ENCODE results near the gene PLA2G4B.

- TF ChIP-seq POLR2A (IDR thresholded peaks at IDR 0.05; ENCODE audit: control extremely low read depth in 1 of 2, low read depth in 2 of 2, low read length in 2 of 2) (no peak; a peak in 1 of 3 replicates), CBX5 (IDR thresholded peaks at IDR 0.05; ENCODE audit: low read depth, low read length) (no peak), TBP (IDR thresholded peaks at IDR 0.05; ENCODE audit: low read depth, low read length) (no peak), EZH2 (IDR thresholded peaks at IDR 0.05; ENCODE audit: low read depth, low read length, severe bottlenecking) (no peak), POLR2AphosphoS5 (IDR thresholded peaks at IDR 0.05; ENCODE audit: low read depth, low read length) (no peak), CTCF (IDR thresholded peaks at IDR 0.05; ENCODE audit: control extremely low read depth in 1 of 3, insufficient read depth in 1 of 3, low read depth in 1 of 3, low read length in 3 of 3) (no peak), MAX (IDR thresholded peaks at IDR 0.05) (no peak), SP1 (IDR thresholded peaks at IDR 0.05; ENCODE audit: low read depth, low read length) (no peak), RBBP5 (IDR thresholded peaks at IDR 0.05; ENCODE audit: borderline replicate concordance, low read depth, low read length) (no peak), EP300 (IDR thresholded peaks at IDR 0.05; ENCODE audit: borderline replicate concordance in 1 of 2, low read depth in 2 of 2, low read length in 2 of 2) (no peak), ZNF274 (IDR thresholded peaks at IDR 0.05; ENCODE audit: borderline replicate concordance, extremely low read depth, low read length) (no peak)
Observed at GRCh38 chr15:41894791-41895463, 56.3 kb downstream of the PLA2G4B start.
